Stimulated activated CD4-positive, alpha-beta T cell treated with anti-CD3 and anti-CD28 coated beads, Interleukin-1b, Interleukin-23, amount 100 ng/mL, for 48 hours (primary cell): ENCODE measurements around the gene MNT.
A peak's percentile ranks its signal among the peaks of the same experiment; 100 is the strongest.
"Not testable (repeated sequence)": the region's sequence is repeated elsewhere in the genome, so short reads cannot be mapped to it uniquely, and the experiment has no call there.

Source experiments
- DNase-seq: peaks from one replicate; pipeline ENCODE4 v3.0.0-alpha.2; 2020

MNT gene

GRCh38 chr17:2400877-2401425 is at the start of gene MNT:
Gene MNT, minus strand, starts transcription at chr17:2401060. Its CDS starts 348 bp downstream, at chr17:2400712.
- peak; percentile 95 for DNase-seq

- DNase-seq, result no peak
These were observed 49.3 kb upstream of the MNT start for GRCh38 chr17:2450016-2450650.

GRCh38 chr17:2449486-2449885 is 48.6 kb upstream of the MNT start:
- no peak for DNase-seq

GRCh38 chr17:2447479-2447878 is 46.6 kb upstream of the MNT start:
- DNase-seq, result not testable (repeated sequence)

GRCh38 chr17:2445638-2446037 is 44.8 kb upstream of the MNT start:
- no peak for DNase-seq

- no peak for DNase-seq
These were observed 43.5 kb upstream of the MNT start for GRCh38 chr17:2444382-2444781.

GRCh38 chr17:2442166-2442565 is 41.3 kb upstream of the MNT start:
- DNase-seq, result no peak

GRCh38 chr17:2440930-2441329 is 40.1 kb upstream of the MNT start:
- DNase-seq, result no peak

- DNase-seq, result not testable (repeated sequence)
These were observed 39.1 kb upstream of the MNT start for GRCh38 chr17:2439997-2440396.

GRCh38 chr17:2438823-2439222 is 38.0 kb upstream of the MNT start:
- no peak for DNase-seq

- no peak for DNase-seq
These were observed 35.6 kb upstream of the MNT start for GRCh38 chr17:2436316-2436905.

GRCh38 chr17:2435862-2436261 is 35.0 kb upstream of the MNT start:
- no peak for DNase-seq

GRCh38 chr17:2435181-2435741 is 34.4 kb upstream of the MNT start:
- no peak for DNase-seq

- DNase-seq, result no peak
These were observed 32.8 kb upstream of the MNT start for GRCh38 chr17:2433696-2434095.

GRCh38 chr17:2427910-2428309 is 27.1 kb upstream of the MNT start:
- DNase-seq, result no peak

- DNase-seq, result no peak
These were observed 26.4 kb upstream of the MNT start for GRCh38 chr17:2427215-2427614.

GRCh38 chr17:2423271-2423670 is 22.4 kb upstream of the MNT start:
- no peak for DNase-seq

GRCh38 chr17:2421315-2422147 is 20.7 kb upstream of the MNT start:
- DNase-seq, result no peak

GRCh38 chr17:2420176-2420575 is 19.3 kb upstream of the MNT start:
- no peak for DNase-seq

- no peak for DNase-seq
These were observed 18.6 kb upstream of the MNT start for GRCh38 chr17:2419486-2419885.

- DNase-seq, result no peak
These were observed 17.7 kb upstream of the MNT start for GRCh38 chr17:2418572-2418971.

GRCh38 chr17:2416010-2416734 is 15.3 kb upstream of the MNT start:
- DNase-seq, result peak; percentile 82

- no peak for DNase-seq
These were observed 14.2 kb upstream of the MNT start for GRCh38 chr17:2415081-2415480.
